H4 (cell line): ENCODE results near the gene STK38. TPM values are rescaled to one million over a fixed set of nuclear protein-coding genes. Genes with fewer than 3 reads are reported as not detected.
"Not testable (repeated sequence)": the region's sequence is repeated elsewhere in the genome, so short reads cannot be mapped to it uniquely, and the experiment has no call there.

Source experiments
- DNase-seq: peaks from one replicate; pipeline ENCODE4 v3.0.0-alpha.2; 2015; ENCODE audit warnings: low spot score
- total RNA-seq: library from RNA; depleted of rRNA; stranded (reverse); fragments of >200 nt; shearing (Covaris generic); gene quantifications from 2 replicates; pipeline ENCODE4 v1.2.3, GENCODE V29; 2014; rRNA removed

Gene STK38
- total RNA-seq, 1 experiment from 2014 or later: 21.9 TPM

GRCh38 chr6:36488221-36488620 is 59.1 kb downstream of the STK38 start:
- DNase-seq: no peak

DNA sequence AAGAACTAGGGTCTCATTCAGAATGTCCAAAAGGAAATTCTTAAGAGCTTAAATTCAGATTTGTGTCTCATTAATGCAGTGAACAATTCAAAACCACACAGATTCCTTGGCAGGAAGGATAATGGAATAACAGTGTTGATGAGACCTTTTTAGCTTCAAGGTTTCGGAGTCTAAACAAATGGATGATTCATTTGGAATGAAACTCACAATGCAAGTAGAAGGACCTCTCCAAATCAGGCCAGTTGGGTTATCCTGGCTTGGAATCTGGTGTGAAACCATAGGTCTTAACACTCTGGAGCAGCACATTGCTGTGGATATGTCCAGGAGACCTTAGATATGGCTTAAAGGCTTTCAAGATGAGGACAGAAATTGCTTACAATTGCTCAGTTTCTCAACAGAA is 59.6 kb downstream of the STK38 start:
- DNase-seq: no peak

- no peak for DNase-seq
Measured at GRCh38 chr6:36484736-36485135, 62.5 kb downstream of the STK38 start.

DNA sequence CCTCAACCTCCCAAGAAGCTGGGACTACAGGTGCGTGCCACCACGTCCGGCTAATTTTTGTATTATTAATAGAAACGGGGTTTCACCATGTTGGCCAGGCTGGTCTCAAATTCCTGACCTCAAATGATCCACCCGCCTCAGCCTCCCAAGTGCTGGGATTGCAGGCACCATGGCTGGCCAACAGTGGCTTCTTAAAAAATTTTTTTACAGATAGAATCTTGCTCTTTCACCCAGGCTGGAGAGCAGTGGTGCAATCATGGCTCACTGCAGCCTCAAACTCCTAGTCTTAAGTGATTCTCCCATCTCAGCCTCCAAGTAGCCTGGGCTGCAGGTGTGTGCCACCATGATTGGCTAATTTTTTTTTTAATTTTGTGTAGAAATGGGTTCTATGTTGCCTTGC is 64.0 kb downstream of the STK38 start:
- not testable (repeated sequence) for DNase-seq

DNA sequence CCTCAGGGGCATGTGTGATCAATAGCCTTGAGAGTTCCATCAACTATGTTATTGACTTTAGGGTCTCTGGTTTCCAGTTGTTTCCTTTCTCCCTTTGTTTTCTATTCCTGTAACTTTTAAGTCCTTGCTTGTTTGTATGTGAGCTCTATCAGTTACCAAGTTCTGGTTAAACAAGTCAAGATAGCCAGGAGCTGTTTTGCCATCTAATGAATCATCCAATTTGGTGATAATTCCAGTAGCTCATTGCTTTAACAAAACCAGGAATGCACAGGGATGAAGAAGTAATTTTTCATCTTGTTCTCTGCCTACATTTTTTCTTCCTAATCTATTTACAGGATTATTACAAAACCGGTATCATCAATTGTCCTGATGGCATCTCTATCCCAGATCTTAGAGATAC is 68.0 kb downstream of the STK38 start:
- no peak for DNase-seq

DNA sequence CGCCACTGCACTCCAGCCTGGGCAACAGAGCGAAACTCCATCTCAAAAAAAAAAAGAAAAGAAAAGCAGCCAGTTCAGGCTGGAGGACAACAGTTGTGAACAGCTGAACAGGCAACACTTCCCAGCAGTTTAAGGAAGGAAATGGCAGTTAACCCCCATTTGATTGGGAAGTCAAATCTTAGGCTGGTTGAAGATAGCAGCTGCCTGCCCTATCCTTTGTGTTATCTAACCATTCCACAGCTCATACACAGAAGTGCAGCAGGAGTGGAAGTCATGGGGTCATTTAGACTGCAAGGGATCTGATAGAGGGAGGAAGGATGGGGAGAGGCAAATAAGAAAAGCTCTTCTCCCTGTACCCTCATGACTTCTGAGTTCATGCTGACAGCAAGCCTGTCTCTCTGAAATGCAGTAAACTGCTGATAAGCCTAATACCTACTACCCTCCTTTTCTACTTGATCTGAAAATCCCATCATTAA is 69.2 kb downstream of the STK38 start:
- DNase-seq: no peak

- no peak for DNase-seq
Measured at GRCh38 chr6:36469946-36470345, 77.3 kb downstream of the STK38 start.

GRCh38 chr6:36469148-36469661 is 78.1 kb downstream of the STK38 start:
- DNase-seq: no peak

DNA sequence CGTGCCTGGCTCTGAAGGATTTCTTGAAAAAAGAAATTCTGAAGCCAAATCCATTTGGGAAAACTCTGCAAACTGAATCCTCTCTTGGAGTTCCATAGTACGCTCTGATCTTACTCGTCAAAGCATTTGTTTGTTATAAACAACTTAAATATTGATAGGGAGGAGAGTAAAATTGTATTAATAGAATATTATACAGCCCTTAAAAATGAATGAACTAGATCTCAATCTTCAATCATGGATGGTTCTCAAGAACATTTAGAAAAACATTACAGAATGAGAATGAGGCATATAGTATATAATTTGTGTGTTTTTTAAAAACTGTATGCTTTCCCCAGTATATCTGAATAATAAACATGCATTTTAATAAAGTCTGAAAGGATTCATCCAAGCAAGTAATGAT is 79.7 kb downstream of the STK38 start:
- no peak for DNase-seq

GRCh38 chr6:36464233-36464632 is 83.0 kb downstream of the STK38 start:
- DNase-seq: no peak

GRCh38 chr6:36463676-36464075 is 83.6 kb downstream of the STK38 start:
- no peak for DNase-seq

DNA sequence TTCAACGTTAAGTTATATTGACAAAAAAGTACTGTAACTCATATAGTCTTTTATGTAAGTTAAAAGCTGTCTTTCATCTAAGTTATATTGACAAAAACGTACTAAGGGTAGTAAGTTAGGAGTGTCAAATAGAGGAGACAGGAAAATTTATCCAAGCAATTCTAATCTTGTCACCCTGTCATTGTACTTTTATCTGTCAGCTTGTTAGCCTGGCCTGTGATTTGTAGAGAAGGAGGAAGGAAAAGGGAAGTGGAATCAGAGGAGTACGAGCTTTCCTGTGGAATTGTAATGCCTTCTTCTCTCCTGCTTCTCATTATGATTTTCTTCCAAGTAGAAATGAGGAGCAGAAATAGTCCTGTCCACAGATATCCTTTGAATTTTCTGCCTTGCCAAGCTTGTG is 85.6 kb downstream of the STK38 start:
- DNase-seq: no peak

DNA sequence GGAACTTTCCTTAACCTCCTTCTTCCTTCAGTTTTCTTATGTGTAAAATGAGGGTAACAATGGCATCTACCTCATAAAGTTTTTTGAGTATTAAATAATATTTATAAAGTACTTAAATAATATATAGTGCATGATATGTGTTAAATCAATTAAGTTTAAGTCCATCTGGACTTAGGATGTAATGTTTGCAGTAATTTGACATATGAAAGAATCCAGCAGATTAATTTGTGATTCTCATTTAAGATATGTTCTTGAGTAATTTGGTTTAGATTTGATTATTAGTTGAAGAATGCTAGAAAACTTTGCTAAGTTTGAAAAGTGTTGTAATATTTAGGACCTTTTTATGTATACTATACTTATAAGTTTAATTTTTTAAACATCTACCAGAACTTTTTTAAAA is 86.4 kb downstream of the STK38 start:
- no peak for DNase-seq

- no peak for DNase-seq
Measured at GRCh38 chr6:36459501-36459900, 87.8 kb downstream of the STK38 start.

- DNase-seq: no peak
Measured at GRCh38 chr6:36455486-36456027, 91.7 kb downstream of the STK38 start.

- not testable (repeated sequence) for DNase-seq
Measured at GRCh38 chr6:36452897-36453296, 94.4 kb downstream of the STK38 start.

- DNase-seq: not testable (repeated sequence)
Measured at GRCh38 chr6:36449173-36449572, 98.1 kb downstream of the STK38 start.

- DNase-seq: no peak
Measured at GRCh38 chr6:36445621-36446020, 101.7 kb downstream of the STK38 start.

DNA sequence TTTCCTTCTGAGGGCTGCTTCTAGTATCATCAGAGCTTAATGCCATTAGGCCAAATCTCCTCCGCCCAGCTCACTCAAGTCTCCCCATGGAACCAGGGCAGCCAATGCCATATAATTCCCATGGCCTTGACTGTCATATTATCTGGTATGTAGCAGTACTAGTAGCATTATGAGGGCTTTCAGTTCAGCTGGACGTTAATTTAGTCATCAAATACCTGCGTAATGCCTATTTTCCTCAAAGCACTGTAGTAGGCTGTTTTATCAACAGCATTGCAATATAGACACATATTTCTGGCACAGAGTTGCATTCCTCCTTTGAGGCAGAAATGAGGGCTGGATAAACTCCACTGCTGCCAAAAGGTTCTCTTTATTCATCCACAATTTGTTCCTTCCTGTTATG is 102.8 kb downstream of the STK38 start:
- no peak for DNase-seq

Other genes with a start within 250 kb of the STK38 start
- not detected in 2 replicates for gene BNIP5, start 210.6 kb downstream of the STK38 start, total RNA-seq
- gene ETV7, start 159.8 kb downstream of the STK38 start, total RNA-seq: 0.99 and 1.2 TPM in 2 replicates
- not detected in 2 replicates for gene PXT1, start 104.6 kb downstream of the STK38 start, total RNA-seq
- gene KCTD20, start 104.5 kb downstream of the STK38 start, total RNA-seq: 56.1 and 68.5 TPM in 2 replicates
- gene SRSF3, start 46.9 kb upstream of the STK38 start, total RNA-seq: 409 and 635 TPM in 2 replicates
- 119 and 142 TPM in 2 replicates for gene CDKN1A, start 131.2 kb upstream of the STK38 start, total RNA-seq
- not detected in 2 replicates for gene RAB44, start 150.3 kb upstream of the STK38 start, total RNA-seq